Activated naive CD8-positive, alpha-beta T cell (primary cell): ENCODE results near the gene CDC73.

Experiments used
- H3K27ac Mint-ChIP-seq: one replicate; pipeline ENCODE4 v1.8.0; 2021; ENCODE audit warnings: mixed read lengths
- H3K27me3 Mint-ChIP-seq: one replicate; pipeline ENCODE4 v1.8.0; 2021; ENCODE audit warnings: mixed read lengths
- H3K36me3 Mint-ChIP-seq: one replicate; pipeline ENCODE4 v1.8.0; 2021; ENCODE audit warnings: mixed read lengths
- H3K4me1 Mint-ChIP-seq: one replicate; pipeline ENCODE4 v1.8.0; 2021; ENCODE audit warnings: low read depth, mixed read lengths
- H3K4me3 Mint-ChIP-seq: one replicate; pipeline ENCODE4 v1.8.0; 2021; ENCODE audit warnings: mild to moderate bottlenecking, mixed read lengths
- H3K9me3 Mint-ChIP-seq: one replicate; pipeline ENCODE4 v1.8.0; 2021; ENCODE audit warnings: low read depth, mixed read lengths

The CDC73 gene

GRCh38 chr1:193121616-193122593, at the start of gene CDC73:
TSS of gene CDC73 (plus strand) at chr1:193122031. CDS start at chr1:193122201, 170 bp downstream.
- peaks cover 48% of the 10 kb centered on the region for H3K4me1 Mint-ChIP-seq
- no peaks in the 10 kb centered on the region for H3K9me3 Mint-ChIP-seq
- H3K27ac Mint-ChIP-seq = peak within 1 kb of the TSS; percentile 97
- H3K4me3 Mint-ChIP-seq = peak within 1 kb of the TSS; percentile 95
- H3K36me3 Mint-ChIP-seq = no peaks in the 10 kb centered on the region
- H3K27me3 Mint-ChIP-seq = no peaks in the 10 kb centered on the region

- no peaks in the 10 kb centered on the region for H3K9me3 Mint-ChIP-seq
- H3K27ac Mint-ChIP-seq = no peak overlapping the region
- peaks cover 26% of the 10 kb centered on the region for H3K36me3 Mint-ChIP-seq
- H3K4me1 Mint-ChIP-seq = peaks cover 3% of the 10 kb centered on the region
- no peaks in the 10 kb centered on the region for H3K27me3 Mint-ChIP-seq
- no peak overlapping the region for H3K4me3 Mint-ChIP-seq
Measured at GRCh38 chr1:193077991-193078390, 43.8 kb upstream of the CDC73 start.

- Mint-ChIP-seq H3K36me3 (peaks cover 27% of the 10 kb centered on the region), H3K9me3 (no peaks in the 10 kb centered on the region), H3K4me1 (peaks cover 3% of the 10 kb centered on the region), H3K27me3 (no peaks in the 10 kb centered on the region), H3K27ac (no peak overlapping the region), H3K4me3 (no peak overlapping the region)
Measured at GRCh38 chr1:193079187-193079586, 42.6 kb upstream of the CDC73 start.

GRCh38 chr1:193083365-193084088, 38.3 kb upstream of the CDC73 start:
- Mint-ChIP-seq H3K27me3 (no peaks in the 10 kb centered on the region), H3K36me3 (peaks cover 16% of the 10 kb centered on the region), H3K4me1 (no peaks in the 10 kb centered on the region), H3K4me3 (no peak overlapping the region), H3K27ac (no peak overlapping the region), H3K9me3 (no peaks in the 10 kb centered on the region)

- Mint-ChIP-seq H3K27ac (no peak overlapping the region), H3K9me3 (no peaks in the 10 kb centered on the region), H3K4me1 (no peaks in the 10 kb centered on the region), H3K36me3 (peaks cover 8% of the 10 kb centered on the region), H3K4me3 (no peak overlapping the region), H3K27me3 (no peaks in the 10 kb centered on the region)
Measured at GRCh38 chr1:193085263-193085662, 36.6 kb upstream of the CDC73 start.

GRCh38 chr1:193086342-193086741, 35.5 kb upstream of the CDC73 start:
- no peaks in the 10 kb centered on the region for H3K27me3 Mint-ChIP-seq
- no peaks in the 10 kb centered on the region for H3K9me3 Mint-ChIP-seq
- peaks cover 8% of the 10 kb centered on the region for H3K36me3 Mint-ChIP-seq
- H3K27ac Mint-ChIP-seq = no peak overlapping the region
- H3K4me1 Mint-ChIP-seq = no peaks in the 10 kb centered on the region
- H3K4me3 Mint-ChIP-seq = no peak overlapping the region

- no peak overlapping the region for H3K4me3 Mint-ChIP-seq
- H3K9me3 Mint-ChIP-seq = no peaks in the 10 kb centered on the region
- no peaks in the 10 kb centered on the region for H3K27me3 Mint-ChIP-seq
- no peak overlapping the region for H3K27ac Mint-ChIP-seq
- no peaks in the 10 kb centered on the region for H3K4me1 Mint-ChIP-seq
- peaks cover 6% of the 10 kb centered on the region for H3K36me3 Mint-ChIP-seq
Measured at GRCh38 chr1:193087893-193088292, 33.9 kb upstream of the CDC73 start.

- Mint-ChIP-seq H3K36me3 (no peaks in the 10 kb centered on the region), H3K9me3 (no peaks in the 10 kb centered on the region), H3K27me3 (no peaks in the 10 kb centered on the region), H3K4me3 (no peak overlapping the region), H3K27ac (no peak overlapping the region), H3K4me1 (no peaks in the 10 kb centered on the region)
Measured at GRCh38 chr1:193090865-193091264, 31.0 kb upstream of the CDC73 start.

- H3K4me1 Mint-ChIP-seq = no peaks in the 10 kb centered on the region
- H3K4me3 Mint-ChIP-seq = no peak overlapping the region
- no peak overlapping the region for H3K27ac Mint-ChIP-seq
- H3K9me3 Mint-ChIP-seq = no peaks in the 10 kb centered on the region
- H3K36me3 Mint-ChIP-seq = no peaks in the 10 kb centered on the region
- no peaks in the 10 kb centered on the region for H3K27me3 Mint-ChIP-seq
Measured at GRCh38 chr1:193094112-193094511, 27.7 kb upstream of the CDC73 start.

GRCh38 chr1:193102662-193103061, 19.2 kb upstream of the CDC73 start:
- H3K4me3 Mint-ChIP-seq = no peak overlapping the region
- H3K27me3 Mint-ChIP-seq = no peaks in the 10 kb centered on the region
- no peaks in the 10 kb centered on the region for H3K9me3 Mint-ChIP-seq
- H3K36me3 Mint-ChIP-seq = no peaks in the 10 kb centered on the region
- H3K27ac Mint-ChIP-seq = no peak overlapping the region
- H3K4me1 Mint-ChIP-seq = peaks cover 18% of the 10 kb centered on the region

GRCh38 chr1:193103759-193104501, 17.9 kb upstream of the CDC73 start:
- Mint-ChIP-seq H3K4me3 (peak overlapping the region; percentile 94), H3K27ac (peak overlapping the region; percentile 61), H3K4me1 (peaks cover 18% of the 10 kb centered on the region), H3K27me3 (no peaks in the 10 kb centered on the region), H3K9me3 (no peaks in the 10 kb centered on the region), H3K36me3 (no peaks in the 10 kb centered on the region)

- Mint-ChIP-seq H3K27me3 (no peaks in the 10 kb centered on the region), H3K9me3 (no peaks in the 10 kb centered on the region), H3K4me3 (peak overlapping the region; percentile 94), H3K4me1 (peaks cover 18% of the 10 kb centered on the region), H3K36me3 (no peaks in the 10 kb centered on the region), H3K27ac (peak overlapping the region; percentile 73)
Measured at GRCh38 chr1:193104502-193104906, 17.3 kb upstream of the CDC73 start.

- H3K4me1 Mint-ChIP-seq = peaks cover 18% of the 10 kb centered on the region
- H3K27me3 Mint-ChIP-seq = no peaks in the 10 kb centered on the region
- H3K36me3 Mint-ChIP-seq = no peaks in the 10 kb centered on the region
- peak within 1 kb of the TSS; percentile 73 for H3K27ac Mint-ChIP-seq
- H3K4me3 Mint-ChIP-seq = peak within 1 kb of the TSS; percentile 94
- no peaks in the 10 kb centered on the region for H3K9me3 Mint-ChIP-seq
Measured at GRCh38 chr1:193104907-193105820, 16.7 kb upstream of the CDC73 start, which contains the start of gene GLRX2. TSS of gene GLRX2 (minus strand) at chr1:193105414. CDS start at chr1:193105382, 32 bp downstream.

GRCh38 chr1:193105821-193106177, 16.0 kb upstream of the CDC73 start:
- Mint-ChIP-seq H3K27me3 (no peaks in the 10 kb centered on the region), H3K4me1 (peaks cover 18% of the 10 kb centered on the region), H3K36me3 (no peaks in the 10 kb centered on the region), H3K4me3 (peak overlapping the region; percentile 88), H3K9me3 (no peaks in the 10 kb centered on the region), H3K27ac (peak overlapping the region; percentile 41)
